ENCODE data around the gene CDKN2AIP.

DNA sequence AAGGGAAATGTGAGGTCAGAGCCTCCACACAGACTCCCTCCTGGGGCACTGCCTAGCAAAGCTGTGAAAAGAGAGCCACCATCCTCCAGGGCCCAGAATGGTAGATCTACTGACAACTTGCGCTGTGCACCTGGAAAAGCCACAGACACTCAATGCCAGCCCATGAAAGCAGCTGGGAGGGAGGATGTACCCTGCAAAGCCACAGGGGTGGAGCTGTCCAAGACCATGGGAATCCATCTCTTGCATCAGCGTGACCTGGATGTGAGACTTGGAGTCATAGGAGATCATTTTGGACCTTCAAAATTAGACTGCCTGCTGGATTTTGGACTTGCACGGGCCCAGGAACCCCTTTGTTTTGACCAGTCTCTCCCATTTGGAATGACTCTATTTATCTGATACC is 22.8 kb downstream of the CDKN2AIP start:
- TF ChIP-seq, protein P1, sequence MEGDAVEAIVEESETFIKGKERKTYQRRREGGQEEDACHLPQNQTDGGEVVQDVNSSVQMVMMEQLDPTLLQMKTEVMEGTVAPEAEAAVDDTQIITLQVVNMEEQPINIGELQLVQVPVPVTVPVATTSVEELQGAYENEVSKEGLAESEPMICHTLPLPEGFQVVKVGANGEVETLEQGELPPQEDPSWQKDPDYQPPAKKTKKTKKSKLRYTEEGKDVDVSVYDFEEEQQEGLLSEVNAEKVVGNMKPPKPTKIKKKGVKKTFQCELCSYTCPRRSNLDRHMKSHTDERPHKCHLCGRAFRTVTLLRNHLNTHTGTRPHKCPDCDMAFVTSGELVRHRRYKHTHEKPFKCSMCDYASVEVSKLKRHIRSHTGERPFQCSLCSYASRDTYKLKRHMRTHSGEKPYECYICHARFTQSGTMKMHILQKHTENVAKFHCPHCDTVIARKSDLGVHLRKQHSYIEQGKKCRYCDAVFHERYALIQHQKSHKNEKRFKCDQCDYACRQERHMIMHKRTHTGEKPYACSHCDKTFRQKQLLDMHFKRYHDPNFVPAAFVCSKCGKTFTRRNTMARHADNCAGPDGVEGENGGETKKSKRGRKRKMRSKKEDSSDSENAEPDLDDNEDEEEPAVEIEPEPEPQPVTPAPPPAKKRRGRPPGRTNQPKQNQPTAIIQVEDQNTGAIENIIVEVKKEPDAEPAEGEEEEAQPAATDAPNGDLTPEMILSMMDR (IDR thresholded peaks at IDR 0.05; ENCODE audit: low read length): no peak
- TF ChIP-seq EZH2 (IDR thresholded peaks at IDR 0.05; ENCODE audit: borderline replicate concordance, low read length): no peak

All from OCI-LY1 (cell line).